Prostate gland (tissue), 2 donors: ENCODE measurements around the gene CC2D1B.
"Not testable (repeated sequence)": the region's sequence is repeated elsewhere in the genome, so short reads cannot be mapped to it uniquely, and the experiment has no call there.

Experiments used
- CTCF ChIP-seq, 4 experiments: fragments of 200-600 bp in 2 of 4; fragments of 450-650 bp in 2 of 4; sonication (generic) in 2 of 4; IDR thresholded peaks; 1 replicate in 3 of 4; 2 replicates in 1 of 4; pipeline ENCODE4 v1.5.1; 2016 to 2019; ENCODE audit warnings: antibody characterized with exemption in 4 of 4, mild to moderate bottlenecking in 2 of 4, moderate library complexity in 2 of 4
- POLR2A ChIP-seq: fragments of 450-650 bp; IDR thresholded peaks from one replicate; pipeline ENCODE4 v1.6.1; 2016; ENCODE audit warnings: antibody characterized with exemption, mild to moderate bottlenecking

GRCh38 chr1:52369851-52370250 is 3.8 kb upstream of the CC2D1B start:
- not testable (repeated sequence) for TF ChIP-seq CTCF (IDR thresholded peaks at IDR 0.05); POLR2A
